ENCODE results near the gene ASAP2.

Gene ASAP2

GRCh38 chr2:9230881-9231280, 24.3 kb downstream of the ASAP2 start:
- peak in 1 of 2 experiments; percentile 23 for DNase-seq (ENCODE audit: low read depth in 1 of 2, low spot score in 1 of 2)
- Histone ChIP-seq H3K27me3 (ENCODE audit: insufficient read depth, poor library complexity, severe bottlenecking) (peaks cover 15% of the 10 kb centered on the region), H3K27ac (replicated peaks) (no peak overlapping the region), H3K4me3 (replicated peaks; ENCODE audit: insufficient read depth, low read length) (no peak overlapping the region)
- TF ChIP-seq CTCF (IDR thresholded peaks at IDR 0.05; ENCODE audit: insufficient read depth, low read length) = no peak
- TF ChIP-seq SPI1 (IDR thresholded peaks at IDR 0.05; ENCODE audit: borderline replicate concordance, low read depth) = peak; percentile 40
- no peak for TF ChIP-seq REST (IDR thresholded peaks at IDR 0.05; ENCODE audit: insufficient replicate concordance, low read depth)

- DNase-seq (ENCODE audit: low read depth in 1 of 2, low spot score in 1 of 2) = no peak
- no peak overlapping the region for H3K4me3 ChIP-seq (replicated peaks; ENCODE audit: insufficient read depth, low read length)
- H3K27me3 ChIP-seq (ENCODE audit: insufficient read depth, poor library complexity, severe bottlenecking) = peaks cover 15% of the 10 kb centered on the region
- TF ChIP-seq SPI1 (IDR thresholded peaks at IDR 0.05; ENCODE audit: borderline replicate concordance, low read depth) (no peak), CTCF (IDR thresholded peaks at IDR 0.05; ENCODE audit: insufficient read depth, low read length) (no peak), GABPA (IDR thresholded peaks at IDR 0.05; ENCODE audit: low read depth) (no peak), REST (IDR thresholded peaks at IDR 0.05; ENCODE audit: insufficient replicate concordance, low read depth) (no peak), POLR2AphosphoS5 (IDR thresholded peaks at IDR 0.05; ENCODE audit: low read depth) (no peak)
- no peak overlapping the region for H3K27ac ChIP-seq (replicated peaks)
Measured at GRCh38 chr2:9231291-9232165, 24.9 kb downstream of the ASAP2 start.

- TF ChIP-seq CTCF (IDR thresholded peaks at IDR 0.05; ENCODE audit: insufficient read depth, low read length) (no peak), GABPA (IDR thresholded peaks at IDR 0.05; ENCODE audit: low read depth) (no peak), REST (IDR thresholded peaks at IDR 0.05; ENCODE audit: insufficient replicate concordance, low read depth) (no peak), SPI1 (IDR thresholded peaks at IDR 0.05; ENCODE audit: borderline replicate concordance, low read depth) (no peak)
- no peak overlapping the region for H3K4me3 ChIP-seq (replicated peaks; ENCODE audit: insufficient read depth, low read length)
- no peak overlapping the region for H3K27ac ChIP-seq (replicated peaks)
- H3K27me3 ChIP-seq (ENCODE audit: insufficient read depth, poor library complexity, severe bottlenecking) = peaks cover 15% of the 10 kb centered on the region
- DNase-seq (ENCODE audit: low read depth in 1 of 2, low spot score in 1 of 2) = no peak
Measured at GRCh38 chr2:9232166-9232479, 25.5 kb downstream of the ASAP2 start.
